Measurements from ENCODE around the gene OR52K1.

- TF ChIP-seq CEBPB (IDR thresholded peaks at IDR 0.05; ENCODE audit: low read depth) (no peak), POLR2A (IDR thresholded peaks at IDR 0.05; ENCODE audit: borderline replicate concordance, extremely low read depth, insufficient read depth, insufficient read length) (no peak), POLR2AphosphoS5 (IDR thresholded peaks at IDR 0.05; ENCODE audit: low read depth, low read length) (no peak), EZH2phosphoT487 (IDR thresholded peaks at IDR 0.05; ENCODE audit: borderline replicate concordance) (no peak)
Measured at GRCh38 chr11:4460151-4460550, 22.3 kb upstream of the OR52K1 start.

Measured in HCT116 (cell line).